HUES64 (cell line): ENCODE measurements around the gene GRID2IP. TPM values are rescaled to one million over a fixed set of nuclear protein-coding genes. Genes with fewer than 3 reads are reported as not detected.
"Not testable (repeated sequence)": the region's sequence is repeated elsewhere in the genome, so short reads cannot be mapped to it uniquely, and the experiment has no call there.

Experiments used
- H3K27ac ChIP-seq: 2 replicates; pipeline ENCODE4 v1.7.0; 2013; ENCODE audit warnings: low read depth, low read length, inconsistent platforms
- H3K27me3 ChIP-seq: 2 replicates; pipeline ENCODE4 v1.6.1; 2013; ENCODE audit warnings: mild to moderate bottlenecking, low read length; ENCODE audit not compliant: insufficient read depth
- H3K36me3 ChIP-seq: 2 replicates; pipeline ENCODE4 v1.6.1; 2013; ENCODE audit warnings: mild to moderate bottlenecking, low read length; ENCODE audit not compliant: insufficient read depth
- H3K4me1 ChIP-seq: 2 replicates; pipeline ENCODE4 v1.6.1; 2013; ENCODE audit warnings: mild to moderate bottlenecking, low read length, moderate library complexity; ENCODE audit not compliant: insufficient read depth
- H3K4me3 ChIP-seq: 2 replicates; pipeline ENCODE4 v1.5.1; 2013; ENCODE audit warnings: mild to moderate bottlenecking, low read length, moderate library complexity
- H3K9ac ChIP-seq: 2 replicates; pipeline ENCODE4 v1.6.1; 2013; ENCODE audit warnings: mild to moderate bottlenecking, low read depth, low read length
- H3K9me3 ChIP-seq: 2 replicates; pipeline ENCODE4 v1.6.1; 2013; ENCODE audit warnings: low read depth, low read length; ENCODE audit not compliant: insufficient read depth
- WGBS: fragments of 150-250, 120-280 bp; methylation state at CpG from one replicate; pipeline ENCODE4 v1.1.7; 2013; ENCODE audit warnings: missing lambda C conversion rate; 5-methylcytosine and 5-hydroxymethylcytosine counted together
- polyA plus RNA-seq, 2 experiments: library from polyadenylated mRNA; stranded (reverse); fragments of 50-300 nt; gene quantifications; one replicate each; pipeline ENCODE4 v1.2.3, GENCODE V29; 2013

Gene GRID2IP
- polyA plus RNA-seq (2013, experiment 1 of 2), result 0.25 TPM
- 0.63 TPM for polyA plus RNA-seq (2013, experiment 2 of 2)

DNA sequence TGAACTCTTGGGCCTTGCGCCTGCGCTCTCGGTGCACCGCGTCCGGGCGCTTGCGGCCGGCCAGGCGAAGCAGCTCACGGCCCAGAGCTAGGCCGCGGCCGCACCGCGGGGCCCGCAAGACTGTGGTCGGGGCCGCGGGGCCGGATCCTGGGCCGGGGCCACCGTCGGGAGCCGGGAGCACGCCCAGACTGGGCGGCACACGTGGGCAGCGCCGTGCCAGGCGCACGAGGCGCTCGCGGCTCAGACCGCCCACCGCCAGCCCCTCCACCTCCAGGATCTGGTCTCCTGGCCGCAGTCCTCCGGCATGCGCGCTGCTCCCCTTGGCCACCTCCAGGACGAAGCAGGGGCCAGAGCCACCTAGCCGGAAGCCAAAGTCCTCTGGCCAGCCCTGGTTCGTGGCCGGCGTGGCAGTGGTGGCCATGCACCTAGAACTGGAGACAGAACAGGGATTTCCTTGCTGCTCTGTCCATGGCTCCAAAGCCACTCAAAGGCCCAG is at the start of gene GRID2IP:
GRID2IP (minus strand) TSS at position 446 of the 496 bp plus-strand sequence; CDS start at position 421, 25 bp downstream.
- WGBS, result 93% methylated on average over 46 of the region's 46 CpGs
- no peaks in the 10 kb centered on the region for H3K4me1 ChIP-seq

GRCh38 chr7:6600093-6600492 is 48.8 kb upstream of the GRID2IP start:
- Histone ChIP-seq H3K36me3 (peaks cover 49% of the 10 kb centered on the region), H3K9me3 (no peaks in the 10 kb centered on the region), H3K27ac (no peak overlapping the region), H3K9ac (no peak overlapping the region), H3K27me3 (no peaks in the 10 kb centered on the region), H3K4me1 (no peaks in the 10 kb centered on the region), H3K4me3 (no peak overlapping the region)
- 95% methylated on average over 15 of the region's 15 CpGs for WGBS

More for the DNA sequence above, at the start of gene GRID2IP:
- Histone ChIP-seq H3K36me3 (no peaks in the 10 kb centered on the region), H3K27me3 (no peaks in the 10 kb centered on the region), H3K9ac (no peak within 1 kb of the TSS), H3K4me3 (no peak within 1 kb of the TSS), H3K27ac (no peak within 1 kb of the TSS), H3K9me3 (no peaks in the 10 kb centered on the region)

DNA sequence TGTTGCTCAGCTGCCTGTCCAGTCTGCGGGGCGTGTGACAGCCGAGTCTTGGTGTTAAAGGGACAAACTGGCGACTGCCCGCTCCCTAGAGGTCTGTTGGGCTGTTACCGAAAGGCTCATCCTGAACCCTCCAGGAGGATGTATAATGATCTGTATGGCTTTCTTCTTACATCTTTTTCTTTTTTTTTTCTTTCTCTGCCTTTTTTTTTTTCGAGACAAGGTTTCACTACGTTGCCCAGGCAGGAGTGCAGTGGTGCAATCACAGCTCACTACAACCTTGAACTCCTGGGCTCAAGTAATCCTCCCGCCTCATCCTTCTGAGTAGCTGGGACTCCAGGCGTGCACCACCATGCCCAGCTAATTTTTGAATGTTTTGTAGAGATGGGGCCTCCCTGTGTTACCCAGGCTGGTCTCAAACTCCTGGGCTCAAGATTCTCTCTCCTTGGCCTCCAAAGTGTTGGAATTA is 39.4 kb upstream of the GRID2IP start:
- Histone ChIP-seq H3K36me3 (peaks cover 70% of the 10 kb centered on the region), H3K9ac (peak overlapping the region; percentile 87), H3K4me3 (peak overlapping the region; percentile 95), H3K27me3 (no peaks in the 10 kb centered on the region), H3K27ac (no peak overlapping the region), H3K9me3 (no peaks in the 10 kb centered on the region), H3K4me1 (peaks cover 5% of the 10 kb centered on the region; the same call in 1 of the 2 replicates)
- WGBS, result 23% methylated on average over 10 of the region's 10 CpGs

DNA sequence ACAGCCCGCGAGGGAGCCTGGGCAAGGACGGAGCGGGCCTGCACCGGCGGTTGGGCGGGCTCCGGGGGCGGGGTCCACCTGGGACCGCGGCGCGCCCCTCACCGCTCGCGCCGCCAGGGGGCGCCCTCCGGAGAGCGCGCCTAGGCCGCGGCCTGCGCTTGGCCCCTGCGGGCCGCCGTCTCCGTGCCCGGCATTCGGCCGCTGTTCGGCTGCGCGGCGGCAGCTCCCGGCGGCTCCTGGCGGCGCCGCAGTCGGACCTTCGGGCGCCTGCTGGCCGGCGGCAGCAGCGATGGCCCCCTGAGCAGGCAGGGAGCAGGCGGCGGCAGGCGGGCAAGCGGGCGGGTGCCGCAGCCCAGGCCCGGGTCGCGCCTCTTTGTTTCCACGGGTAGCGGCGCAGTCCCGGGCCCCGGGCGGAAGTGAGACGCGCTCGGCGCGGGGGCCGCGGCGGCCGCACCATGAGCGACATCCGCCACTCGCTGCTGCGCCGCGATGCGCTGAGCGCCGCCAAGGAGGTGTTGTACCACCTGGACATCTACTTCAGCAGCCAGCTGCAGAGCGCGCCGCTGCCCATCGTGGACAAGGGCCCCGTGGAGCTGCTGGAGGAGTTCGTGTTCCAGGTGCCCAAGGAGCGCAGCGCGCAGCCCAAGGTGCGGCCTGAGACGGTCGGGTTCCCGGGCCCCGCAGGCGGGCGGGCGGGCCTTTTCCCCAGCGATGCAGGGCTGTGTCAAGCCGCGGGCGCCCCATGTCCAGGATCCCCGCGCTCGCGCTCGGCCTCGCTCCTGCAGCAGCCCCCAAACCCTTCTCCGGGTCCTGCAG is 38.8 kb upstream of the GRID2IP start, which contains the start of gene INTS15:
INTS15 (plus strand) TSS at position 193 of the 816 bp plus-strand sequence; CDS start at position 456, 263 bp downstream.
- H3K27me3 ChIP-seq, result no peaks in the 10 kb centered on the region
- H3K4me3 ChIP-seq, result peak within 1 kb of the TSS; percentile 95
- WGBS, result under 1% methylated on average over 107 of the region's 107 CpGs
- H3K27ac ChIP-seq, result peak within 1 kb of the TSS; percentile 79
- H3K4me1 ChIP-seq, result peaks cover 5% of the 10 kb centered on the region; the same call in 1 of the 2 replicates
- peak within 1 kb of the TSS; percentile 87 for H3K9ac ChIP-seq
- H3K36me3 ChIP-seq, result peaks cover 70% of the 10 kb centered on the region
- no peaks in the 10 kb centered on the region for H3K9me3 ChIP-seq

GRCh38 chr7:6589151-6589828 is 38.0 kb upstream of the GRID2IP start:
- Histone ChIP-seq H3K27ac (no peak overlapping the region), H3K9ac (peak overlapping the region; percentile 26; the same call in 1 of the 2 replicates)
- WGBS, result 52% methylated on average over 22 of the region's 22 CpGs

DNA sequence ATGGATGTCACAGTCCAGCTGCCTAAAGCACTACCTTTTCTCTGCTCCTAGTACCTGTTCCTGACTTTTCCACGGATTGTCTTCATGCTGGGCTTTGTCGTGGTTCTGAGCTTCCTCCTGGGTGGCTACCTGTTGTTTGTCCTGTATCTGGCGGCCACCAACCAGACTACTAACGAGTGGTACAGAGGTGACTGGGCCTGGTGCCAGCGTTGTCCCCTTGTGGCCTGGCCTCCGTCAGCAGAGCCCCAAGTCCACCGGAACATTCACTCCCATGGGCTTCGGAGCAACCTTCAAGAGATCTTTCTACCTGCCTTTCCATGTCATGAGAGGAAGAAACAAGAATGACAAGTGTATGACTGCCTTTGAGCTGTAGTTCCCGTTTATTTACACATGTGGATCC is 37.3 kb upstream of the GRID2IP start:
- H3K9me3 ChIP-seq, result no peaks in the 10 kb centered on the region
- H3K27me3 ChIP-seq, result no peaks in the 10 kb centered on the region
- H3K4me3 ChIP-seq, result no peak overlapping the region
- WGBS, result 94% methylated on average over 9 of the region's 9 CpGs
- H3K36me3 ChIP-seq, result peaks cover 70% of the 10 kb centered on the region
- no peak overlapping the region for H3K27ac ChIP-seq
- H3K9ac ChIP-seq, result no peak overlapping the region
- peaks cover 5% of the 10 kb centered on the region; the same call in 1 of the 2 replicates for H3K4me1 ChIP-seq

More at GRCh38 chr7:6589151-6589828, 38.0 kb upstream of the GRID2IP start:
- Histone ChIP-seq H3K9me3 (no peaks in the 10 kb centered on the region), H3K36me3 (peaks cover 70% of the 10 kb centered on the region), H3K4me3 (peak overlapping the region; percentile 95), H3K27me3 (no peaks in the 10 kb centered on the region), H3K4me1 (peaks cover 5% of the 10 kb centered on the region; the same call in 1 of the 2 replicates)

DNA sequence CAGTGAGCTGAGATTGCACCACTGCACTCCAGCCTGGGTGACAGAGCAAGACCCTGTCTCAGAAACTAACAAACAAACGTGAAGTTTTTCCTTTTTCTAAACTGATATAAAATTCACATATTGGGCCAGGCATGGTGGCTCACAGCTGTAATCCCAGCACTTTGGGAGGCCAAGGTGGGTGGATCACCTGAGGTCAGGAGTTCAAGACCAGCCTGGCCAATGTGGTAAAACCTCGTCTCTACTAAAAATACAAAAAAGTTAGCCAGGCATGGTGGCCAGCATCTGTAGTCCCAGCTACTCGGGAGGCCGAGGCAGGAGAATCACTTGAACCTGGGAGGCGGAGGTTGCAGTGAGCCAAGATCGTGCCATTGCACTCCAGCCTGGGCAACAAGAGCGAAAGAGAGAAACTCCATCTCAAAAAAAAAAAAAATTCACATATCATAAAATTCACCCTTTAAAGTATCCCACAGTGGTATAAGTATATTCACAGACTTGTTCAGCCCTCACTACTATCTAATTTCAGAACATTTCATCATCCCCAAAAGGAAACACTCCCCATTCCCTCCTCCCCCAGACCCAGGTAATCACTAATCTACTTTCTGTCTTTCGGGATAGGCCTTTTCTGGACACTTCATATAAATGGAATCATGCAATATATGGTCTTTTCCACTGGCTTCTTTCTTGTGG is 34.6 kb upstream of the GRID2IP start:
- H3K36me3 ChIP-seq, result peaks cover 79% of the 10 kb centered on the region
- H3K9ac ChIP-seq, H3K9me3 ChIP-seq, H3K4me3 ChIP-seq, H3K4me1 ChIP-seq, H3K27ac ChIP-seq, H3K27me3 ChIP-seq: not testable (repeated sequence)
- WGBS, result 94% methylated on average over 8 of the region's 8 CpGs

DNA sequence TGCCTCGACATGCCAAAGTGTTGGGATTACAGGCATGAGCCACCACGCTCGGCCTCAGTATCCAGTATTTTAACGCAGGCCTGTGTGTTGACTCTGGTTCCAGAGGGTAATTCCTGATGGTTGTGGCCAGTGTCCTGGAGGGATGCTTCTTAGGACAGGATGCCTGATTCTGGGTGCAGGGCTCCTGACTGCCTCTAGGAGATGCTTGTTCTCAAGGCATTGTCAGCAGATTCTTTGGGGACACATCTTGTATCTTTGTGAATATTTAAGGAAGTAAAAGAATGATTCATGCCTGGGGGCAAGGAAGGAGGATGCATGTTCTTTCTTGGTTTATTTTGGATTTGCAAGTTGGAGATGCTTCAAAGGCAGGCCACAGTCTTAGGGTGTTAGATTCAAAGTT is 28.2 kb upstream of the GRID2IP start:
- no peaks in the 10 kb centered on the region for H3K27me3 ChIP-seq
- 95% methylated on average over 4 of the region's 4 CpGs for WGBS
- H3K27ac ChIP-seq, result no peak overlapping the region
- no peak overlapping the region for H3K4me3 ChIP-seq
- no peaks in the 10 kb centered on the region for H3K4me1 ChIP-seq
- no peaks in the 10 kb centered on the region for H3K9me3 ChIP-seq
- H3K36me3 ChIP-seq, result peaks cover 48% of the 10 kb centered on the region
- no peak overlapping the region for H3K9ac ChIP-seq

GRCh38 chr7:6578114-6579084 is 27.1 kb upstream of the GRID2IP start:
- Histone ChIP-seq H3K4me3 (peak overlapping the region; percentile 74), H3K27ac (no peak overlapping the region; the same call in 1 of the 2 replicates), H3K27me3 (no peaks in the 10 kb centered on the region), H3K36me3 (peaks cover 38% of the 10 kb centered on the region), H3K4me1 (no peaks in the 10 kb centered on the region), H3K9me3 (no peaks in the 10 kb centered on the region), H3K9ac (no peak overlapping the region; the same call in 1 of the 2 replicates)
- 94% methylated on average over 17 of the region's 18 CpGs for WGBS
